Measurements from ENCODE around the gene MICA.
"Not testable (repeated sequence)": the region's sequence is repeated elsewhere in the genome, so short reads cannot be mapped to it uniquely, and the experiment has no call there.

MICA gene

DNA sequence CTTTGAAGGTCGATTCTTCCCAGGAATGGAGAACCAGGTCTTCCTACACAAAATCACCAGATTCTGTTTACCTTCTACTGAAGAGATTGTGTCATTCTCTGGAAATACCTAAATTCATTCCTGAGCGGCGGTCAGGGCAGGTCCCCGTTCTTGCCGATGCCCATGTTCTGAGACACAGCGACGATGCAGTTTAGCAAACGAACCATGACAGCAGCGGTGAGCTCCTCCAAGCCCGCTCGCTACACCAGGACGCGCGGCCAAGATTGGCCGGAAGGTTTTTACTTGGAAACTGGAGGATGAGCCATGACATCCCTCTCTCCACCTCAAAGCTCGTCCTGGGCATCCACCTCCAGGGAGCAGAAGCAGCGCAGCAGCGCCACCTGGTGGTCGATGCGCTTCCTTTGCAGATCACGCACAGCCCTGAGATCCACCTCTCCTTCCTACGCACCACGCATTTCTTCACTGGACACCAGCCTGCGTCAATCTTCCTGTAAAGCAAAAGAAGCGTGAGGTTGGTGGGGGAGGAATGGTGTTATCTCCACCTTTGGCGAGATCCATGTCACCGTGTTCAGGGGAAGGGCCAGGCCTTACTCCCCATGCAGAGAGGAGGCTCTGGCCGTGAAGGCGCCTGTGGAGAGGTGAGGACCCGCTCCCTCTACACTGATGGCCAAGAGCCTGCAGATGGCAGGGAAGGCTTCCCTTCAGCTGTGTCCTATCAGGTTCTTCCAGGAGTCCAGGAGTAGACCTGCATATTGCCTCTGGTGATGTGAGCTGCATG, 36.5 kb upstream of the MICA start:
- H2AFZ ChIP-seq (ENCODE audit: low read depth, low read length, severe bottlenecking): peak overlapping the region; percentile 86
- TF ChIP-seq, protein P1, sequence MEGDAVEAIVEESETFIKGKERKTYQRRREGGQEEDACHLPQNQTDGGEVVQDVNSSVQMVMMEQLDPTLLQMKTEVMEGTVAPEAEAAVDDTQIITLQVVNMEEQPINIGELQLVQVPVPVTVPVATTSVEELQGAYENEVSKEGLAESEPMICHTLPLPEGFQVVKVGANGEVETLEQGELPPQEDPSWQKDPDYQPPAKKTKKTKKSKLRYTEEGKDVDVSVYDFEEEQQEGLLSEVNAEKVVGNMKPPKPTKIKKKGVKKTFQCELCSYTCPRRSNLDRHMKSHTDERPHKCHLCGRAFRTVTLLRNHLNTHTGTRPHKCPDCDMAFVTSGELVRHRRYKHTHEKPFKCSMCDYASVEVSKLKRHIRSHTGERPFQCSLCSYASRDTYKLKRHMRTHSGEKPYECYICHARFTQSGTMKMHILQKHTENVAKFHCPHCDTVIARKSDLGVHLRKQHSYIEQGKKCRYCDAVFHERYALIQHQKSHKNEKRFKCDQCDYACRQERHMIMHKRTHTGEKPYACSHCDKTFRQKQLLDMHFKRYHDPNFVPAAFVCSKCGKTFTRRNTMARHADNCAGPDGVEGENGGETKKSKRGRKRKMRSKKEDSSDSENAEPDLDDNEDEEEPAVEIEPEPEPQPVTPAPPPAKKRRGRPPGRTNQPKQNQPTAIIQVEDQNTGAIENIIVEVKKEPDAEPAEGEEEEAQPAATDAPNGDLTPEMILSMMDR (IDR thresholded peaks at IDR 0.05; ENCODE audit: insufficient read depth, low read length, poor library complexity, severe bottlenecking): peak; percentile 99
- no peak for TF ChIP-seq EZH2phosphoT487 (conservative IDR thresholded peaks at IDR 0.05; ENCODE audit: low read length)

DNA sequence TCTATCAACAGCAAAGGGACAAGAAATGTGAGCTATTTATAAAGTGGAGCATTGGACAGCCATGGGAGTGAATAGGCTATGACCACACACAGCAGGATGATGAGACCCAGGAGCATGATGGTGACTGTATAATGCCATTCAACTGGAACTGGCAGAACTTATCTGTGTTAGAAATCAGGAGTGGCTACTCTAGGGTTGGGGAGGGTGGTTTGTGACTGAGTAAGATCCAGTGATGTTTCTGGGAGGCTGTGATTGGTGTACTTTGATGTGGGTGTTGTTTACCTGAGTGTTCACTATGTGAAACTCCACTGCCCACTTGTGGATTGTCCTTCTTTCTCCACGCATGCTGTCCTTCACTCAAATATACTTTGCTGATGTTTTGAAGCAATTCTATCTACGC, 34.9 kb upstream of the MICA start:
- Histone ChIP-seq H3K9ac (ENCODE audit: low read length) (no peak overlapping the region), H3K36me3 (ENCODE audit: low read length) (no peaks in the 10 kb centered on the region), H3K9me3 (ENCODE audit: insufficient read depth, low read length) (no peaks in the 10 kb centered on the region), H3K9me2 (replicated peaks; ENCODE audit: insufficient read depth, low read length) (no peaks in the 10 kb centered on the region), H3K27ac (ENCODE audit: low read depth, low read length) (no peak overlapping the region), H3K79me2 (ENCODE audit: insufficient read depth, low read length) (no peaks in the 10 kb centered on the region), H2AFZ (ENCODE audit: low read depth, low read length, severe bottlenecking) (no peak overlapping the region), H4K20me1 (ENCODE audit: low read depth, low read length) (no peaks in the 10 kb centered on the region), H3F3A (ENCODE audit: insufficient read depth) (no peaks in the 10 kb centered on the region), H3K4me3 (ENCODE audit: insufficient read depth, low read length, poor library complexity, severe bottlenecking) (no peak overlapping the region), H3K4me2 (ENCODE audit: low read depth, low read length, poor library complexity, severe bottlenecking) (no peak overlapping the region), H3K27me3 (ENCODE audit: low read length) (no peaks in the 10 kb centered on the region)
- TF ChIP-seq, protein P1 (IDR thresholded peaks at IDR 0.05; ENCODE audit: insufficient read depth, low read length, poor library complexity, severe bottlenecking): no peak
- no peak for TF ChIP-seq EZH2phosphoT487 (conservative IDR thresholded peaks at IDR 0.05; ENCODE audit: low read length)

More for the DNA sequence above, 36.5 kb upstream of the MICA start:
- H3K79me2 ChIP-seq (ENCODE audit: insufficient read depth, low read length): no peaks in the 10 kb centered on the region
- H3K27ac ChIP-seq (ENCODE audit: low read depth, low read length): no peak overlapping the region
- no peaks in the 10 kb centered on the region for H3K36me3 ChIP-seq (ENCODE audit: low read length)
- H3F3A ChIP-seq (ENCODE audit: insufficient read depth): no peaks in the 10 kb centered on the region
- no peaks in the 10 kb centered on the region for H4K20me1 ChIP-seq (ENCODE audit: low read depth, low read length)
- H3K4me2 ChIP-seq (ENCODE audit: low read depth, low read length, poor library complexity, severe bottlenecking): peak overlapping the region; percentile 52
- H3K4me3 ChIP-seq (ENCODE audit: insufficient read depth, low read length, poor library complexity, severe bottlenecking): peak overlapping the region; percentile 41
- H3K27me3 ChIP-seq (ENCODE audit: low read length): peaks cover 3% of the 10 kb centered on the region; the same call in 1 of the 2 replicates
- no peaks in the 10 kb centered on the region for H3K9me3 ChIP-seq (ENCODE audit: insufficient read depth, low read length)
- peak overlapping the region; percentile 30; the same call in 1 of the 2 replicates for H3K9ac ChIP-seq (ENCODE audit: low read length)
- H3K9me2 ChIP-seq (replicated peaks; ENCODE audit: insufficient read depth, low read length): no peaks in the 10 kb centered on the region

GRCh38 chr6:31374118-31374517, 29.3 kb upstream of the MICA start:
- H3K9me2 ChIP-seq (replicated peaks; ENCODE audit: insufficient read depth, low read length); H3K27ac ChIP-seq (ENCODE audit: low read depth, low read length); H3K79me2 ChIP-seq (ENCODE audit: insufficient read depth, low read length); H3K9me3 ChIP-seq (ENCODE audit: insufficient read depth, low read length); H3K36me3 ChIP-seq (ENCODE audit: low read length); H2AFZ ChIP-seq (ENCODE audit: low read depth, low read length, severe bottlenecking); H3K4me2 ChIP-seq (ENCODE audit: low read depth, low read length, poor library complexity, severe bottlenecking); H4K20me1 ChIP-seq (ENCODE audit: low read depth, low read length); H3K4me3 ChIP-seq (ENCODE audit: insufficient read depth, low read length, poor library complexity, severe bottlenecking); H3F3A ChIP-seq (ENCODE audit: insufficient read depth); H3K9ac ChIP-seq (ENCODE audit: low read length); H3K27me3 ChIP-seq (ENCODE audit: low read length): not testable (repeated sequence)

- Histone ChIP-seq H3K79me2 (ENCODE audit: insufficient read depth, low read length) (no peaks in the 10 kb centered on the region), H3K9me2 (replicated peaks; ENCODE audit: insufficient read depth, low read length) (no peaks in the 10 kb centered on the region), H2AFZ (ENCODE audit: low read depth, low read length, severe bottlenecking) (no peak overlapping the region), H3K27me3 (ENCODE audit: low read length) (0 out of 2 replicates have a peak, but pooled peaks cover 3% of the 10 kb centered on the region), H3F3A (ENCODE audit: insufficient read depth) (no peaks in the 10 kb centered on the region), H3K9ac (ENCODE audit: low read length) (no peak overlapping the region), H3K4me2 (ENCODE audit: low read depth, low read length, poor library complexity, severe bottlenecking) (no peak overlapping the region), H3K36me3 (ENCODE audit: low read length) (no peaks in the 10 kb centered on the region), H3K9me3 (ENCODE audit: insufficient read depth, low read length) (no peaks in the 10 kb centered on the region), H4K20me1 (ENCODE audit: low read depth, low read length) (no peaks in the 10 kb centered on the region), H3K4me3 (ENCODE audit: insufficient read depth, low read length, poor library complexity, severe bottlenecking) (no peak overlapping the region), H3K27ac (ENCODE audit: low read depth, low read length) (no peak overlapping the region)
- TF ChIP-seq EZH2phosphoT487 (conservative IDR thresholded peaks at IDR 0.05; ENCODE audit: low read length): no peak
- TF ChIP-seq, protein P1 (IDR thresholded peaks at IDR 0.05; ENCODE audit: insufficient read depth, low read length, poor library complexity, severe bottlenecking): no peak
Measured at GRCh38 chr6:31375699-31376098, 27.7 kb upstream of the MICA start.
